Measurements from ENCODE around the gene CDKN2C. TPM values are rescaled to one million over a fixed set of nuclear protein-coding genes. Genes with fewer than 3 reads are reported as not detected.

The CDKN2C gene
- total and polyA plus RNA-seq, 10 of the 15 experiments (the other 5 are each of a cell fraction or from before 2014, with no cell fraction given), result 3.3 to 11.7 (median 6.0) TPM

- TF ChIP-seq ZNF687 (IDR thresholded peaks at IDR 0.05) (no peak), ZNF384 (IDR thresholded peaks at IDR 0.05; ENCODE audit: borderline replicate concordance, low read depth, low read length) (no peak), CEBPZ (IDR thresholded peaks at IDR 0.05; ENCODE audit: low read depth, low read length) (no peak), POLR2A (IDR thresholded peaks at IDR 0.05; ENCODE audit: low read depth, low read length) (no peak), SUZ12 (IDR thresholded peaks at IDR 0.05; ENCODE audit: unreplicated experiment) (no peak), HDAC2 (IDR thresholded peaks at IDR 0.05) (no peak), FOS (IDR thresholded peaks at IDR 0.05; ENCODE audit: borderline replicate concordance, extremely low read depth, insufficient read length) (no peak), ZNF24 (IDR thresholded peaks at IDR 0.05) (no peak), NFYB (IDR thresholded peaks at IDR 0.05; ENCODE audit: insufficient read depth, low read depth, low read length) (no peak), TCF7 (IDR thresholded peaks at IDR 0.05; ENCODE audit: borderline replicate concordance) (no peak), SRF (IDR thresholded peaks at IDR 0.05; ENCODE audit: low read depth in 2 of 2, low read length in 2 of 2) (no peak), BACH1 (IDR thresholded peaks at IDR 0.05; ENCODE audit: borderline replicate concordance) (no peak), CHD2 (IDR thresholded peaks at IDR 0.05; ENCODE audit: borderline replicate concordance, low read depth, low read length) (no peak), CREM (IDR thresholded peaks at IDR 0.05; ENCODE audit: low read depth) (peak; percentile 24; the same call in 1 of the 2 replicates), ELK1 (IDR thresholded peaks at IDR 0.05; ENCODE audit: low read depth, low read length) (no peak)
Measured at GRCh38 chr1:50971748-50972305, 1.8 kb downstream of the CDKN2C start (continued).
